Measurements from ENCODE around the gene CYFIP2. TPM values are rescaled to one million over a fixed set of nuclear protein-coding genes. Genes with fewer than 3 reads are reported as not detected.

Gene CYFIP2
- total and polyA plus RNA-seq, 10 of the 15 experiments (the other 5 are each of a cell fraction or from before 2014, with no cell fraction given) = 43.4 to 173 (median 96.0) TPM

GRCh38 chr5:157252711-157253465 lies 13.0 kb upstream of the CYFIP2 start (continued):
- TF ChIP-seq ZNF687 (IDR thresholded peaks at IDR 0.05) (no peak), RELB (IDR thresholded peaks at IDR 0.05; ENCODE audit: low read depth) (peak; percentile 55; the same call in 1 of the 2 replicates), PBX3 (IDR thresholded peaks at IDR 0.05; ENCODE audit: insufficient replicate concordance, low read depth, low read length) (peak; percentile 52), RAD51 (IDR thresholded peaks at IDR 0.05) (peak; percentile 55; the same call in 1 of the 2 replicates), WRNIP1 (IDR thresholded peaks at IDR 0.05; ENCODE audit: borderline replicate concordance, low read depth, low read length) (no peak), EED (IDR thresholded peaks at IDR 0.05; ENCODE audit: low read depth) (peak; percentile 79), ZNF274 (IDR thresholded peaks at IDR 0.05; ENCODE audit: insufficient read depth, insufficient read length) (no peak), MTA3 (IDR thresholded peaks at IDR 0.05; ENCODE audit: borderline replicate concordance, low read length) (no peak; the same call in 1 of the 2 replicates), SREBF2 (IDR thresholded peaks at IDR 0.05; ENCODE audit: low read length) (no peak), SRF (IDR thresholded peaks at IDR 0.05; ENCODE audit: low read depth in 2 of 2, low read length in 2 of 2) (no peak), HCFC1 (IDR thresholded peaks at IDR 0.05; ENCODE audit: low read length) (no peak), RBBP5 (conservative IDR thresholded peaks at IDR 0.05) (no peak), DPF2 (IDR thresholded peaks at IDR 0.05) (no peak), IRF4 (IDR thresholded peaks at IDR 0.05; ENCODE audit: low read depth, low read length) (peak; percentile 63; the same call in 1 of the 2 replicates), YY1 (IDR thresholded peaks at IDR 0.05; ENCODE audit: low read depth, low read length) (no peak), BMI1 (IDR thresholded peaks at IDR 0.05; ENCODE audit: borderline replicate concordance) (no peak), E4F1 (IDR thresholded peaks at IDR 0.05; ENCODE audit: borderline replicate concordance, partially characterized antibody) (no peak), JUNB (IDR thresholded peaks at IDR 0.05) (peak; percentile 24; the same call in 1 of the 2 replicates), SMC3 (IDR thresholded peaks at IDR 0.05; ENCODE audit: borderline replicate concordance, low read length) (peak; percentile 20; the same call in 1 of the 2 replicates), USF1 (IDR thresholded peaks at IDR 0.05; ENCODE audit: borderline replicate concordance, extremely low read length, insufficient read depth, low read depth, low read length) (peak; percentile 24)
